Keratinocyte (primary cell): ENCODE data around the gene TMX1. TPM values are rescaled to one million over a fixed set of nuclear protein-coding genes. Genes with fewer than 3 reads are reported as not detected.

ENCODE experiments used
- DNase-seq: peaks from one replicate; pipeline ENCODE4 v3.0.0-alpha.2; 2011; ENCODE audit warnings: low read depth, missing footprints, low spot score
- FAIRE-seq: peaks from 2 replicates; lab custom pipeline; 2011; peaks lifted over from hg19 to GRCh38; lab: Jason Lieb, UNC
- H2AFZ ChIP-seq: 2 replicates; pipeline ENCODE4 v1.6.0; 2012; ENCODE audit warnings: low read length, control low read depth, inconsistent platforms; ENCODE audit not compliant: control insufficient read depth
- H3K27ac ChIP-seq: 2 replicates; pipeline ENCODE4 v1.5.1; 2011; ENCODE audit warnings: low read length; ENCODE audit not compliant: control insufficient read depth, insufficient read depth
- H3K27me3 ChIP-seq: 3 replicates; pipeline ENCODE4 v1.6.0; 2011; ENCODE audit warnings: low read length; ENCODE audit not compliant: control insufficient read depth, insufficient read depth; ENCODE audit errors: extremely low read depth
- H3K36me3 ChIP-seq, 2 experiments: 2 replicates in 1 of 2; 3 replicates in 1 of 2; pipeline ENCODE4 v1.5.1; 2011; ENCODE audit warnings: low read length in 2 of 2, mild to moderate bottlenecking in 1 of 2; ENCODE audit not compliant: control insufficient read depth in 2 of 2, insufficient read depth in 2 of 2; ENCODE audit errors: extremely low read depth in 1 of 2
- H3K4me1 ChIP-seq: 3 replicates; pipeline ENCODE4 v1.5.1; 2011; ENCODE audit warnings: low read length; ENCODE audit not compliant: control insufficient read depth, insufficient read depth; ENCODE audit errors: extremely low read depth
- H3K4me2 ChIP-seq: 3 replicates; pipeline ENCODE4 v1.6.0; 2011; ENCODE audit warnings: low read depth, low read length; ENCODE audit not compliant: control insufficient read depth, insufficient read depth; ENCODE audit errors: extremely low read depth
- H3K4me3 ChIP-seq, 3 experiments: fragments of 200-600 bp in 1 of 3; sonication (generic) in 1 of 3; 2 replicates in 2 of 3; 3 replicates in 1 of 3; pipeline ENCODE4 v1.5.1; 2011 to 2016; ENCODE audit warnings: low read length in 3 of 3, mild to moderate bottlenecking in 3 of 3, control low read depth in 2 of 3, inconsistent platforms in 1 of 3, low read depth in 1 of 3, mixed read lengths in 1 of 3, mixed run types in 1 of 3, moderate library complexity in 1 of 3; ENCODE audit not compliant: control insufficient read depth in 2 of 3, insufficient read depth in 2 of 3; ENCODE audit errors: extremely low read depth in 1 of 3
- H3K79me2 ChIP-seq: 2 replicates; pipeline ENCODE4 v1.6.0; 2012; ENCODE audit warnings: low read length; ENCODE audit not compliant: control insufficient read depth, insufficient read depth
- H3K9ac ChIP-seq: 3 replicates; pipeline ENCODE4 v1.6.0; 2011; ENCODE audit warnings: low read length; ENCODE audit not compliant: control insufficient read depth, insufficient read depth; ENCODE audit errors: extremely low read depth
- H3K9me1 ChIP-seq: 3 replicates; pipeline ENCODE4 v1.6.0; 2011; ENCODE audit warnings: low read length; ENCODE audit not compliant: control insufficient read depth, insufficient read depth; ENCODE audit errors: extremely low read depth
- H3K9me3 ChIP-seq: 2 replicates; pipeline ENCODE4 v1.5.1; 2012; ENCODE audit warnings: low read depth, low read length; ENCODE audit not compliant: control insufficient read depth
- H4K20me1 ChIP-seq: 3 replicates; pipeline ENCODE4 v1.6.0; 2011; ENCODE audit warnings: low read length; ENCODE audit not compliant: control insufficient read depth, insufficient read depth; ENCODE audit errors: extremely low read depth
- EZH2 ChIP-seq: IDR thresholded peaks from one replicate; pipeline ENCODE4 v1.6.1; 2012; ENCODE audit warnings: inconsistent platforms, mild to moderate bottlenecking, low read length, moderate library complexity
- dilution Hi-C: fragments of 300-500 bp; cut with MboI; formaldehyde crosslinking; loops from one replicate; pipeline ENCODE4 v1.7.0; 2020; ENCODE audit warnings: low sequenced_read_pairs; ENCODE audit not compliant: extremely low pct_ligation_motif_present
- polyA plus RNA-seq, 5 experiments: library from polyadenylated mRNA; depleted of rRNA in 3 of 5; stranded (reverse) in 3 of 5; stranded (forward) in 1 of 5; unstranded in 1 of 5; fragments of >200 nt; gene quantifications; 1 replicate in 1 of 5; 2 replicates in 3 of 5; 3 replicates in 1 of 5; pipeline versions ENCODE4 v1.2.1 to v1.2.3, GENCODE V29; 2011 to 2012; ENCODE audit warnings: missing spikeins in 2 of 5, low read depth in 1 of 5, low replicate concordance in 1 of 5
- TF ChIP-seq, protein P1 (sequence below), 3 experiments: IDR thresholded peaks in 1 of 3; conservative IDR thresholded peaks in 1 of 3; optimal IDR thresholded peaks in 1 of 3; 2 replicates in 2 of 3; 3 replicates in 1 of 3; pipeline versions ENCODE3 to v1.5.1; 2011; ENCODE audit warnings: low read length in 3 of 3, mild to moderate bottlenecking in 3 of 3, moderate library complexity in 2 of 3, control low read depth in 1 of 3, inconsistent platforms in 1 of 3; ENCODE audit not compliant: insufficient read depth in 2 of 3; ENCODE audit errors: extremely low read depth in 1 of 3

TMX1 gene
- polyA plus RNA-seq, 1 donor (not counting 4 experiments of a cell fraction or from before 2014, with no cell fraction given): 36.0 TPM

- TF ChIP-seq EZH2: no peak
- TF ChIP-seq, protein P1, sequence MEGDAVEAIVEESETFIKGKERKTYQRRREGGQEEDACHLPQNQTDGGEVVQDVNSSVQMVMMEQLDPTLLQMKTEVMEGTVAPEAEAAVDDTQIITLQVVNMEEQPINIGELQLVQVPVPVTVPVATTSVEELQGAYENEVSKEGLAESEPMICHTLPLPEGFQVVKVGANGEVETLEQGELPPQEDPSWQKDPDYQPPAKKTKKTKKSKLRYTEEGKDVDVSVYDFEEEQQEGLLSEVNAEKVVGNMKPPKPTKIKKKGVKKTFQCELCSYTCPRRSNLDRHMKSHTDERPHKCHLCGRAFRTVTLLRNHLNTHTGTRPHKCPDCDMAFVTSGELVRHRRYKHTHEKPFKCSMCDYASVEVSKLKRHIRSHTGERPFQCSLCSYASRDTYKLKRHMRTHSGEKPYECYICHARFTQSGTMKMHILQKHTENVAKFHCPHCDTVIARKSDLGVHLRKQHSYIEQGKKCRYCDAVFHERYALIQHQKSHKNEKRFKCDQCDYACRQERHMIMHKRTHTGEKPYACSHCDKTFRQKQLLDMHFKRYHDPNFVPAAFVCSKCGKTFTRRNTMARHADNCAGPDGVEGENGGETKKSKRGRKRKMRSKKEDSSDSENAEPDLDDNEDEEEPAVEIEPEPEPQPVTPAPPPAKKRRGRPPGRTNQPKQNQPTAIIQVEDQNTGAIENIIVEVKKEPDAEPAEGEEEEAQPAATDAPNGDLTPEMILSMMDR (optimal IDR thresholded peaks at IDR 0.05 in 1 of 3, IDR thresholded peaks at IDR 0.05 in 1 of 3, conservative IDR thresholded peaks at IDR 0.05 in 1 of 3; ENCODE audit: extremely low read depth in 1 of 3, insufficient read depth in 2 of 3, low read length in 3 of 3): no peak
- no peaks in the 10 kb centered on the region for H3K79me2 ChIP-seq
- H3K4me3 ChIP-seq: no peak overlapping the region
- H3K4me1 ChIP-seq: peaks cover 10% of the 10 kb centered on the region
- H3K9ac ChIP-seq: no peak overlapping the region
- H3K9me3 ChIP-seq: no peaks in the 10 kb centered on the region
- DNase-seq (no peak), FAIRE-seq (no peak)
- H3K36me3 ChIP-seq: no peaks in the 10 kb centered on the region
- no peaks in the 10 kb centered on the region for H3K9me1 ChIP-seq
- dilution Hi-C loops: no loop called here
- no peak overlapping the region for H3K4me2 ChIP-seq
- no peak overlapping the region for H3K27ac ChIP-seq
- no peaks in the 10 kb centered on the region for H3K27me3 ChIP-seq
- H4K20me1 ChIP-seq: no peaks in the 10 kb centered on the region
- peak overlapping the region; percentile 45 for H2AFZ ChIP-seq
Measured at GRCh38 chr14:51298895-51299294, 58.8 kb downstream of the TMX1 start.

DNA sequence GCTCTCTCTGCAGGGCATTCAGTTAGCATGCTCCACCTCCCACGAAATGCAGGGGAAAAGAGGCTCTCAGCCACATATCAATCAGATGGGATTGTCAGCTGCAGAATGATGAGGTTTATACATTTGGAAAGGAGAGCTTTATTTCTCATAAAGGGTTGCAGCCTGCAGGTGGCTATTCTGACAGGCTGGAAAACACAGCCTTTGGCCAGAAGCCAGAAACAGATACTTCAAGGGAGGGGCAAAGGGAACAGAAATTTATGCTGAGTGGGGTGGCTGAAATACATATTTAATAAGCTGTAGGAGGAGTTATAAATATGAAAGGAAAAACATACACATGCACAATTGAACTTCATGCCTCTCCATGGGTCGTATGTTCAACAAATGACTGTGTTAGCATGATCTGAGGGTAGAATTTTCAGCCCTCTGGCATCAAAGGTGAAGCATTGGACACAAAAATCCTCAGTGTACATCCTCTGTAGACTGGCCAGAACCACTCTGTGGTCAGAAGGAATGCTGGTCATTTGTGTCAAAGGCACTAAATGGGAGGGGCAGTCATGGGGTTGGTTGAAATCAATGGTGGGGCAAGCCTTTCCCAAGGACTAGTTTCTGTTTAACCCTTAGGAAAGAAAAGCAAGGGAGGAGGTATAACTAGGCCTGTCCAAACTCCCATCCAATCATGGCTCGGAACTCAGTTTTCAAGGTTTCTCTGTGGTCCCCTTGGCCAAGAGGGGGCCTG is 62.4 kb downstream of the TMX1 start:
- H3K4me2 ChIP-seq: no peak overlapping the region
- H3K4me3 ChIP-seq: no peak overlapping the region
- H3K36me3 ChIP-seq: no peaks in the 10 kb centered on the region
- H3K9ac ChIP-seq: no peak overlapping the region
- no peak overlapping the region for H2AFZ ChIP-seq
- no peaks in the 10 kb centered on the region for H4K20me1 ChIP-seq
- no peaks in the 10 kb centered on the region for H3K27me3 ChIP-seq
- TF ChIP-seq EZH2: no peak
- TF ChIP-seq, protein P1 (optimal IDR thresholded peaks at IDR 0.05 in 1 of 3, IDR thresholded peaks at IDR 0.05 in 1 of 3, conservative IDR thresholded peaks at IDR 0.05 in 1 of 3; ENCODE audit: extremely low read depth in 1 of 3, insufficient read depth in 2 of 3, low read length in 3 of 3): no peak
- FAIRE-seq: peak; percentile 63
- dilution Hi-C loops: no loop called here
- H3K9me1 ChIP-seq: no peaks in the 10 kb centered on the region
- H3K79me2 ChIP-seq: no peaks in the 10 kb centered on the region
- H3K27ac ChIP-seq: no peak overlapping the region
- no peaks in the 10 kb centered on the region for H3K9me3 ChIP-seq
- no peak for DNase-seq
- peaks cover 13% of the 10 kb centered on the region for H3K4me1 ChIP-seq
